Kidney (tissue), 14 donors: ENCODE data around the gene KLHL22. TPM values are rescaled to one million over a fixed set of nuclear protein-coding genes. Genes with fewer than 3 reads are reported as not detected.
A peak's percentile ranks its signal among the peaks of the same experiment; 100 is the strongest.

Experiments used
- DNase-seq, 5 donors: peaks; one replicate each; pipeline ENCODE4 v3.0.0-alpha.2; 2013 to 2020
- FAIRE-seq: peaks from 2 replicates; lab custom pipeline; 2012; peaks lifted over from hg19 to GRCh38; lab: Jason Lieb, UNC
- H3K27ac ChIP-seq, 2 donors: one replicate each; pipeline ENCODE4 v1.7.0; 2013; ENCODE audit warnings: low read depth in 2 of 2, low read length in 2 of 2, inconsistent platforms in 1 of 2
- H3K27me3 ChIP-seq: one replicate; pipeline ENCODE4 v1.7.1; 2013; ENCODE audit warnings: low read length, inconsistent platforms; ENCODE audit not compliant: control insufficient read depth, insufficient read depth
- H3K36me3 ChIP-seq, 3 donors: one replicate each; pipeline versions ENCODE4 v1.7.0 to v1.7.1; 2013; ENCODE audit warnings: low read length in 3 of 3, control low read depth in 1 of 3, inconsistent platforms in 1 of 3; ENCODE audit not compliant: insufficient read depth in 3 of 3, control insufficient read depth in 2 of 3
- H3K4me1 ChIP-seq, 3 donors: one replicate each; pipeline versions ENCODE4 v1.7.0 to v1.7.1; 2013; ENCODE audit warnings: low read length in 3 of 3, inconsistent platforms in 1 of 3, low read depth in 1 of 3; ENCODE audit not compliant: control insufficient read depth in 2 of 3, insufficient read depth in 2 of 3
- H3K4me3 ChIP-seq, 3 donors: one replicate each; pipeline versions ENCODE4 v1.7.0 to v1.8.1; 2013; ENCODE audit warnings: low read length in 3 of 3, control low read depth in 1 of 3, inconsistent platforms in 1 of 3
- H3K9ac ChIP-seq, 3 donors: one replicate each; pipeline versions ENCODE4 v1.7.0 to v1.7.1; 2013; ENCODE audit warnings: low read length in 3 of 3, control low read depth in 1 of 3, inconsistent platforms in 1 of 3
- H3K9me3 ChIP-seq, 3 donors: one replicate each; pipeline versions ENCODE4 v1.7.0 to v1.7.1; 2013; ENCODE audit warnings: low read length in 3 of 3, control low read depth in 1 of 3, inconsistent platforms in 1 of 3; ENCODE audit not compliant: control insufficient read depth in 2 of 3, insufficient read depth in 1 of 3
- intact Hi-C: fragments of 100-400 bp; cut with DNase I; formaldehyde crosslinking; loops from one replicate; pipeline ENCODE4 v1.11.1; 2022
- polyA plus RNA-seq: library from polyadenylated mRNA; stranded (reverse); fragments of 350-450 nt; fragmentation: Illumina TruSeq; extraction: RNeasy Lipid Tissue Mini Kit (QIAGEN cat#74804); gene quantifications from one replicate; pipeline ENCODE4 v1.2.3, GENCODE V29; 2014; ENCODE audit warnings: low read depth, low replicate concordance; ENCODE audit not compliant: insufficient read depth
- total RNA-seq: library from RNA; stranded (reverse); fragmentation: NEBNext Ultra II Directional; extraction: Animal tissue kit (Norgen Biotek cat#: 25700); gene quantifications from one replicate; pipeline ENCODE4 v1.2.1, GENCODE V29; 2021
- TF ChIP-seq, protein P1 (sequence below): IDR thresholded peaks from 3 replicates; pipeline ENCODE4 v1.5.1; 2012; ENCODE audit warnings: mild to moderate bottlenecking, moderate library complexity, borderline replicate concordance; ENCODE audit not compliant: insufficient read depth; ENCODE audit errors: extremely low read depth
- donor health status: control.
- donor health status: control.
- donor health status: control.
- donor health status: control.
- donor health status: control.
- donor health status: DM: yes; HTN: yes; CAD: no.
- donor health status: Normal renal cell carcinoma (clear cell type).

The KLHL22 gene
- total and polyA plus RNA-seq, 2 donors from 2014 or later, result 22.4 to 24.3 TPM

GRCh38 chr22:20446383-20446970 is 49.1 kb downstream of the KLHL22 start:
- intact Hi-C loops, result no loop called here
- Histone ChIP-seq H3K36me3 (peaks cover 0 to 10% (median 8%) of the 10 kb centered on the region in 3 donors), H3K4me1 (peaks cover 0 to 4% (median 4%) of the 10 kb centered on the region in 3 donors), H3K9me3 (no peaks in the 10 kb centered on the region), H3K4me3 (no peak overlapping the region), H3K9ac (no peak overlapping the region), H3K27ac (no peak overlapping the region), H3K27me3 (no peaks in the 10 kb centered on the region)
- TF ChIP-seq, protein P1, sequence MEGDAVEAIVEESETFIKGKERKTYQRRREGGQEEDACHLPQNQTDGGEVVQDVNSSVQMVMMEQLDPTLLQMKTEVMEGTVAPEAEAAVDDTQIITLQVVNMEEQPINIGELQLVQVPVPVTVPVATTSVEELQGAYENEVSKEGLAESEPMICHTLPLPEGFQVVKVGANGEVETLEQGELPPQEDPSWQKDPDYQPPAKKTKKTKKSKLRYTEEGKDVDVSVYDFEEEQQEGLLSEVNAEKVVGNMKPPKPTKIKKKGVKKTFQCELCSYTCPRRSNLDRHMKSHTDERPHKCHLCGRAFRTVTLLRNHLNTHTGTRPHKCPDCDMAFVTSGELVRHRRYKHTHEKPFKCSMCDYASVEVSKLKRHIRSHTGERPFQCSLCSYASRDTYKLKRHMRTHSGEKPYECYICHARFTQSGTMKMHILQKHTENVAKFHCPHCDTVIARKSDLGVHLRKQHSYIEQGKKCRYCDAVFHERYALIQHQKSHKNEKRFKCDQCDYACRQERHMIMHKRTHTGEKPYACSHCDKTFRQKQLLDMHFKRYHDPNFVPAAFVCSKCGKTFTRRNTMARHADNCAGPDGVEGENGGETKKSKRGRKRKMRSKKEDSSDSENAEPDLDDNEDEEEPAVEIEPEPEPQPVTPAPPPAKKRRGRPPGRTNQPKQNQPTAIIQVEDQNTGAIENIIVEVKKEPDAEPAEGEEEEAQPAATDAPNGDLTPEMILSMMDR, result no peak
- DNase-seq (peak in 1 of 5 donors; percentile 59), FAIRE-seq (no peak)

GRCh38 chr22:20444325-20444724 is 51.3 kb downstream of the KLHL22 start:
- no peaks in the 10 kb centered on the region for H3K27me3 ChIP-seq
- peak in 1 of 5 donors; percentile 10 for DNase-seq
- TF ChIP-seq, protein P1, result no peak

DNA sequence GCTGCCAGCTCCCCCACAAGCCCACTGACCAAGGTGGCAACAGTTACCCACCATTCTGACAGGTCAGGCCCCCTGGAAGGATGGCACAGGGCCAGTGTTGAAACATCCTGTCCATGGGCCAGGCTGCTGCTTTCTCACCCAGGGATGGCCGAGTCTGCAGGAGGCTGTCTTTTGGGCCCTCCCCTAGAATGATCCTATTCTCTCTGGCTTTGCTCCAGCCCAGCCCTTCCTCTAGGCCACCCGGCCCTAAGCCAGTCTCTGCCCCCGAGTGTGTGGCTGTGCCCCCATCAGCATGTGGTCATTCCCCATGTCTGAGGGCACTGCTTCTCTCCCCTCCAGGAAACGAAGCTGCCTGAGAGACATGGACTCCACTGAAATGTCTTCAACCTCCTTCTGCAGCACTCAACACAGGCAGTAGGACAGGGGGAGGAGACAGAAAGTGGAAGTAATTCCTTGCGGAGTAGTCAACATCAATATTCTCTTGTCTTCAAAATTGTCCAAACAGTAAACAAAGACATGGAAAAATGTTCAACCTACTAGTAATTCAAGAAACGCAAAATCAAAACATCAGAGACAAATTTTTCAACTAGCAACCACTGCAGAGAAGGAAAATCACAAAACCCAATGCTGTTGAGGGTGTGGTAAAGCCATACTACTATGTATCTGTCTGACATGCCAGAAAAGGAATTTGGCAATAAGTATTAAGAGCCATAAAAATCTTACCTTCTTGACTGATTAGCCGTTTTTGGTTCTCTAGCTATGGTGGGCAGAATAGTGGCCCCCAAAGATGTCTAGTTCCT is 52.9 kb downstream of the KLHL22 start:
- TF ChIP-seq, protein P1, result no peak
- intact Hi-C loops, result no loop called here
- H3K36me3 ChIP-seq, result peaks cover 0 to 10% (median 8%) of the 10 kb centered on the region in 3 donors
- H3K27me3 ChIP-seq, result no peaks in the 10 kb centered on the region
- DNase-seq (no peak), FAIRE-seq (no peak)
- H3K27ac ChIP-seq, result no peak overlapping the region
- H3K9me3 ChIP-seq, result no peaks in the 10 kb centered on the region
- no peak overlapping the region for H3K9ac ChIP-seq
- no peak overlapping the region for H3K4me3 ChIP-seq
- H3K4me1 ChIP-seq, result peaks cover 0 to 8% (median 4%) of the 10 kb centered on the region in 3 donors

More at GRCh38 chr22:20444325-20444724, 51.3 kb downstream of the KLHL22 start:
- no peak overlapping the region for H3K27ac ChIP-seq
- H3K9ac ChIP-seq, result no peak overlapping the region
- H3K4me1 ChIP-seq, result peaks cover 0 to 8% (median 4%) of the 10 kb centered on the region in 3 donors
- H3K4me3 ChIP-seq, result no peak overlapping the region
- intact Hi-C loops, result no loop called here
- peaks cover 0 to 10% (median 8%) of the 10 kb centered on the region in 3 donors for H3K36me3 ChIP-seq
- no peaks in the 10 kb centered on the region for H3K9me3 ChIP-seq
- FAIRE-seq, result no peak
